ENCODE data around the gene NPHP4. TPM values are rescaled to one million over a fixed set of nuclear protein-coding genes. Genes with fewer than 3 reads are reported as not detected.

The NPHP4 gene
- polyA plus RNA-seq, 1 of the 3 experiments (the other 2 are of a cell fraction): 7.0 TPM

DNA sequence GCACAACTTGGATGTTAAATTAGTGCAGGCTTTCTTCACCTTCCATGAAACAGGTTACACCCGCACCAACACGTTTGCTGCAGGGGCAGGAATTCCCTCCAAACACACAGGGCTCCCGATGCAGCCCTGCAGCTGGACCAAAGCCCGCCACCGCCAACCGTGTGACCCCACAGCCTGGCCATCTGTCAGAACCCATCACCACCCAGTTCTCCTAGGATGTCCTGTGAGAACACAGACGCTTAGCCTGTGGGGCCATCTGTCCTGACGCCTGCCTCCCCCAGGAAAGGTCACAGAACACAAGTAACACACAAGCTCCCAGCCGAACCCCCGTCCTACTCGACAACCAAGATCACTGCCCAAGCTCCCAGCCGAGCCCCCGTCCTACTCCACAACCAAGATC is 108.1 kb downstream of the NPHP4 start (continued):
- TF ChIP-seq CHD2 (IDR thresholded peaks at IDR 0.05; ENCODE audit: low read length, partially characterized antibody) (no peak), RXRA (IDR thresholded peaks at IDR 0.05; ENCODE audit: borderline replicate concordance, low read depth) (no peak), POLR2AphosphoS5 (IDR thresholded peaks at IDR 0.05; ENCODE audit: low read depth, low read length) (no peak)
- TF ChIP-seq, protein P1, sequence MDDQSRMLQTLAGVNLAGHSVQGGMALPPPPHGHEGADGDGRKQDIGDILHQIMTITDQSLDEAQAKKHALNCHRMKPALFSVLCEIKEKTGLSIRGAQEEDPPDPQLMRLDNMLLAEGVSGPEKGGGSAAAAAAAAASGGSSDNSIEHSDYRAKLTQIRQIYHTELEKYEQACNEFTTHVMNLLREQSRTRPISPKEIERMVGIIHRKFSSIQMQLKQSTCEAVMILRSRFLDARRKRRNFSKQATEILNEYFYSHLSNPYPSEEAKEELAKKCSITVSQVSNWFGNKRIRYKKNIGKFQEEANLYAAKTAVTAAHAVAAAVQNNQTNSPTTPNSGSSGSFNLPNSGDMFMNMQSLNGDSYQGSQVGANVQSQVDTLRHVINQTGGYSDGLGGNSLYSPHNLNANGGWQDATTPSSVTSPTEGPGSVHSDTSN (IDR thresholded peaks at IDR 0.05): no peak

DNA sequence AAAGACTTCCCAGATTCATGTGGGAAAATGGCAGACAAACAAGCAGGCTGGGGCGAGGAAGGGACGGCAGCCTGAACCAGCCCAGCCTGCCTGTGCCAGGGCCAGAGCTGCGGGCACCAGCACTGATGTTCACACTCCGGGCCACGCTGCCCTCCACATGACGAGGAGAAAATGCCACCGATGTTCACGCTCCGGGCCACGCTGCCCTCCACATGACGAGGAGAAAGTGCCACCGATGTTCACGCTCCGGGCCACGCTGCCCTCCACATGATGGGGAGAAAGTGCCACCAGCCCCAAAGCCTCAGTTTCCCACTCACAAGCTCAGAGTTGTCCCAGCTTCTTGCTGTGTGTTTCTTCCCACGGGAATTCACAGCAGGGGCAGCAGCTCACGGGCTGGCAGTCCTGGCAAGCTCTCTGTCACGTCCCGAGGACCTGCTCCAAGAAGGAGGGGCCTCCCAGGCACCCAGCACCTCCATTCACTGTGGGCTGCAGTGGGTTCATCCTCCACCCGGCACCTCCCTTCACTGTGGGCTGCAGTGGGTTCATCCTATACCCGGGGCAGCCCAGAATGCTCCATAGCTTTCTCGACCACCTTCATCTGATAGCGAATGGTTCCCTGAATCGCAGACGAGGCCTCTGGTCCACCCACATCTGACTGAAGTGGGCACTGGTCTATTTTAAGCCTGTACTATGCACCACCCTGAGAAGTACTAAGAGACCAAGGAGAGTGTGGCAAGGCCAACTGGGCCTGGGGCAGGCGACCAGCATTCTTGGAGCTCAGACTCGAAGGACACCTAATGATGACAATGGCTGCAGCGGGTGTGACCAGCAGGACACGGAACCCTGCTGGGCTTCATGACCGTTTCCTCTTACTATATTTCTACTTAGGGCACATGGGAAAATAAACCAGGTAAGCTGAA is 108.8 kb downstream of the NPHP4 start:
- peaks cover 0 to 2% of the 10 kb centered on the region in 2 experiments for H3K36me3 ChIP-seq (replicated peaks in 1 of 2; ENCODE audit: control insufficient read depth in 1 of 2, insufficient read depth in 2 of 2, low read length in 1 of 2)
- H3K9ac ChIP-seq: no peak overlapping the region
- no peak overlapping the region for H3K27ac ChIP-seq (ENCODE audit: low read depth in 2 of 2, low read length in 1 of 2)
- H3K9me2 ChIP-seq: no peaks in the 10 kb centered on the region
- H2AFZ ChIP-seq (ENCODE audit: low read depth): no peak overlapping the region
- POLR2A ChIA-PET: no interaction called here
- TF ChIP-seq TCF12 (IDR thresholded peaks at IDR 0.05): no peak
- TF ChIP-seq ELF1 (IDR thresholded peaks at IDR 0.05): no peak
- no peak for TF ChIP-seq RXRA (IDR thresholded peaks at IDR 0.05; ENCODE audit: borderline replicate concordance, low read depth)
- no peak for TF ChIP-seq SIN3A (IDR thresholded peaks at IDR 0.05; ENCODE audit: borderline replicate concordance, low read depth, low read length)
- TF ChIP-seq MEF2A (IDR thresholded peaks at IDR 0.05; ENCODE audit: borderline replicate concordance, low read depth): no peak
- no peak for TF ChIP-seq EP300 (IDR thresholded peaks at IDR 0.05; ENCODE audit: borderline replicate concordance in 1 of 2, low read depth in 1 of 2, low read length in 1 of 2)
- no peak for TF ChIP-seq FOXJ3 (CRISPR knock-in tag; IDR thresholded peaks at IDR 0.05)
- TF ChIP-seq, protein P1 (IDR thresholded peaks at IDR 0.05): no peak
- no peak for TF ChIP-seq NRF1 (IDR thresholded peaks at IDR 0.05; ENCODE audit: low read depth, low read length)
- TF ChIP-seq, protein P2, sequence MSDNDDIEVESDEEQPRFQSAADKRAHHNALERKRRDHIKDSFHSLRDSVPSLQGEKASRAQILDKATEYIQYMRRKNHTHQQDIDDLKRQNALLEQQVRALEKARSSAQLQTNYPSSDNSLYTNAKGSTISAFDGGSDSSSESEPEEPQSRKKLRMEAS (IDR thresholded peaks at IDR 0.05; ENCODE audit: low read depth): no peak
- TF ChIP-seq YY1 (IDR thresholded peaks at IDR 0.05; ENCODE audit: low read depth): no peak
- TF ChIP-seq GABPA (IDR thresholded peaks at IDR 0.05; ENCODE audit: low read depth): no peak
- TF ChIP-seq SMC3 (IDR thresholded peaks at IDR 0.05; ENCODE audit: low read depth, low read length): no peak
- no peak for TF ChIP-seq RFX5 (IDR thresholded peaks at IDR 0.05; ENCODE audit: low read length)
- TF ChIP-seq, protein P3, sequence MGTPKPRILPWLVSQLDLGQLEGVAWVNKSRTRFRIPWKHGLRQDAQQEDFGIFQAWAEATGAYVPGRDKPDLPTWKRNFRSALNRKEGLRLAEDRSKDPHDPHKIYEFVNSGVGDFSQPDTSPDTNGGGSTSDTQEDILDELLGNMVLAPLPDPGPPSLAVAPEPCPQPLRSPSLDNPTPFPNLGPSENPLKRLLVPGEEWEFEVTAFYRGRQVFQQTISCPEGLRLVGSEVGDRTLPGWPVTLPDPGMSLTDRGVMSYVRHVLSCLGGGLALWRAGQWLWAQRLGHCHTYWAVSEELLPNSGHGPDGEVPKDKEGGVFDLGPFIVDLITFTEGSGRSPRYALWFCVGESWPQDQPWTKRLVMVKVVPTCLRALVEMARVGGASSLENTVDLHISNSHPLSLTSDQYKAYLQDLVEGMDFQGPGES (IDR thresholded peaks at IDR 0.05; ENCODE audit: low read depth, low read length): no peak
- TF ChIP-seq JUND (IDR thresholded peaks at IDR 0.05): no peak
- no peak for TF ChIP-seq RCOR1 (IDR thresholded peaks at IDR 0.05; ENCODE audit: low read length)
- TF ChIP-seq, protein P4, sequence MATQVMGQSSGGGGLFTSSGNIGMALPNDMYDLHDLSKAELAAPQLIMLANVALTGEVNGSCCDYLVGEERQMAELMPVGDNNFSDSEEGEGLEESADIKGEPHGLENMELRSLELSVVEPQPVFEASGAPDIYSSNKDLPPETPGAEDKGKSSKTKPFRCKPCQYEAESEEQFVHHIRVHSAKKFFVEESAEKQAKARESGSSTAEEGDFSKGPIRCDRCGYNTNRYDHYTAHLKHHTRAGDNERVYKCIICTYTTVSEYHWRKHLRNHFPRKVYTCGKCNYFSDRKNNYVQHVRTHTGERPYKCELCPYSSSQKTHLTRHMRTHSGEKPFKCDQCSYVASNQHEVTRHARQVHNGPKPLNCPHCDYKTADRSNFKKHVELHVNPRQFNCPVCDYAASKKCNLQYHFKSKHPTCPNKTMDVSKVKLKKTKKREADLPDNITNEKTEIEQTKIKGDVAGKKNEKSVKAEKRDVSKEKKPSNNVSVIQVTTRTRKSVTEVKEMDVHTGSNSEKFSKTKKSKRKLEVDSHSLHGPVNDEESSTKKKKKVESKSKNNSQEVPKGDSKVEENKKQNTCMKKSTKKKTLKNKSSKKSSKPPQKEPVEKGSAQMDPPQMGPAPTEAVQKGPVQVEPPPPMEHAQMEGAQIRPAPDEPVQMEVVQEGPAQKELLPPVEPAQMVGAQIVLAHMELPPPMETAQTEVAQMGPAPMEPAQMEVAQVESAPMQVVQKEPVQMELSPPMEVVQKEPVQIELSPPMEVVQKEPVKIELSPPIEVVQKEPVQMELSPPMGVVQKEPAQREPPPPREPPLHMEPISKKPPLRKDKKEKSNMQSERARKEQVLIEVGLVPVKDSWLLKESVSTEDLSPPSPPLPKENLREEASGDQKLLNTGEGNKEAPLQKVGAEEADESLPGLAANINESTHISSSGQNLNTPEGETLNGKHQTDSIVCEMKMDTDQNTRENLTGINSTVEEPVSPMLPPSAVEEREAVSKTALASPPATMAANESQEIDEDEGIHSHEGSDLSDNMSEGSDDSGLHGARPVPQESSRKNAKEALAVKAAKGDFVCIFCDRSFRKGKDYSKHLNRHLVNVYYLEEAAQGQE (IDR thresholded peaks at IDR 0.05; ENCODE audit: low read depth, low read length): no peak
- no peaks in the 10 kb centered on the region for H3K9me3 ChIP-seq
- 86% methylated on average over 13 of the region's 30 CpGs for WGBS (ENCODE audit: low lambda C conversion rate)
- H3K4me3 ChIP-seq (ENCODE audit: low read depth in 2 of 2, low read length in 1 of 2): no peak overlapping the region
- no peaks in the 10 kb centered on the region for H3F3A ChIP-seq (replicated peaks; ENCODE audit: insufficient read depth)
- CTCF ChIA-PET: interaction anchor here (1.6 kb wide), 1 partner anchor 52 kb away, joined by 3 read pairs; no protein-coding TSS in a partner anchor
- H3K4me2 ChIP-seq: no peak overlapping the region
- H3K27me3 ChIP-seq (ENCODE audit: insufficient read depth): no peaks in the 10 kb centered on the region
- no peaks in the 10 kb centered on the region for H4K20me1 ChIP-seq (ENCODE audit: insufficient read depth)
- peaks cover 0 to 38% of the 10 kb centered on the region in 2 experiments; a peak in 1 of 4 replicates for H3K4me1 ChIP-seq (ENCODE audit: control insufficient read depth in 1 of 2, insufficient read depth in 2 of 2, low read depth in 1 of 2, low read length in 1 of 2)
- no peak for DNase-seq
- no peaks in the 10 kb centered on the region for H3K79me2 ChIP-seq (ENCODE audit: insufficient read depth)
